CD4-positive, alpha-beta T cell treated with Interleukin-2 at 100 ng/mL for 4 hours (primary cell): ENCODE results near the gene AQP6.

Experiments used
- DNase-seq: peaks from one replicate; pipeline ENCODE4 v3.0.0-alpha.2; 2020; ENCODE audit warnings: low spot score

AQP6 gene, protein sequence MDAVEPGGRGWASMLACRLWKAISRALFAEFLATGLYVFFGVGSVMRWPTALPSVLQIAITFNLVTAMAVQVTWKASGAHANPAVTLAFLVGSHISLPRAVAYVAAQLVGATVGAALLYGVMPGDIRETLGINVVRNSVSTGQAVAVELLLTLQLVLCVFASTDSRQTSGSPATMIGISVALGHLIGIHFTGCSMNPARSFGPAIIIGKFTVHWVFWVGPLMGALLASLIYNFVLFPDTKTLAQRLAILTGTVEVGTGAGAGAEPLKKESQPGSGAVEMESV

DNA sequence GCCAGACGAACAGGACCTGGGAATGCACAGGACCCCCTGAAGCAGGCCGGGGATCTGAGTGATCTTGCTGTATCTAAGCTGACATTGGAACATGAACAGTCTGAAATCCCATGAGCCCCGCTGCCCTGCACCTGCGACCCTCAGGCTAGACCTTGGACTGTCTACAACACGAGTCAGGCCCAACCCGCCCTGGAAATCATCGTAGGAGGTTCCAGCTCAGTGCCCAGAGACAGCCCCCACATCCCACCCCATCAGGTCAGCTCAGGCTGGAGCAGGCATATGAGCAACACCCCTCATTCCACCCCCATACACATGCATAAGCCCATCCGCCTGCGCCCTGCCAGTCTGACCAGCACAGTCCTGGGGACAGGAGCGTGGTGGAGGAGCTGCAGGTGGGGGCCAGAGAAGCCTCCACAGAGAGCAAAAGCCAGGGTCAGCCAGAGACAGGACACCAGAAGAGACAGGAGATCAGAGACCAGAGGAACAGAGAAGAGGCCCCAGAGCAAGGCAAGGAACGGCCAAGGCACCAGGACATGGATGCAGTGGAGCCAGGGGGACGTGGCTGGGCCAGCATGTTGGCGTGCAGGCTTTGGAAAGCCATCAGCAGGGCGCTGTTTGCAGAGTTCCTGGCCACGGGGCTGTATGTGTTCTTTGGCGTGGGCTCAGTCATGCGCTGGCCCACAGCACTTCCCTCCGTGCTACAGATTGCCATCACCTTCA is at the start of gene AQP6:
Gene AQP6, plus strand, starts transcription at position 307 of the 720 bp plus-strand sequence. Its CDS starts 227 bp downstream, at position 534.
- no peak for DNase-seq

DNA sequence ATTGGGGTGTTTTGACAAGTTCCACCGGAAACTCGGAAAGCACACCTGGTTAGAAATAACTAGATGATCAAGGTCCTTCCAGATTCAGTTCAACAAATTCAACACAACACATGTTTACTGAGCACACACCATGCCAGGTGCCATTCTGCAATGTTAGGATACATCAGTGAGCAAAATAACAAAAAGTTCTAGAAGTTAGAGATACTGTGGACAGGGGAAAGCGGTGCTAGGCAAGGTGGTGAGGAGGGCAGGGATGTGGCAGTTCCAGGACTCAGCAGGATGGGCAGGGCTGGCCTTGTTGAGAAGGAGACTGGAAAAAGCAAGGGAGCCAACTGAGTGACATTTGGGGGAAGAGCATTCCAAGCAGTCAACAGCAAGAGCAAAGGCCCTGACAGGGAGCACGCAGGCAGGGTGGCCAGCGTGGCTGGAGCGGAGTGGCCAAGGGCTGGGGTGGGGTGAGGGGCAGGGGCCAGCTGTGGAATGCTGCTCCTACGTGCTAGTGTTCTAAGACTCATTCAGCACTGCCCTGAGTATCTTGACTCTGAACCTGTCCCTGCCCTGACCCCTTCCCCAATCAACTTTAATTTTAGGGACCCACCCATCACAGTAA is 49.6 kb upstream of the AQP6 start:
- DNase-seq = no peak

DNA sequence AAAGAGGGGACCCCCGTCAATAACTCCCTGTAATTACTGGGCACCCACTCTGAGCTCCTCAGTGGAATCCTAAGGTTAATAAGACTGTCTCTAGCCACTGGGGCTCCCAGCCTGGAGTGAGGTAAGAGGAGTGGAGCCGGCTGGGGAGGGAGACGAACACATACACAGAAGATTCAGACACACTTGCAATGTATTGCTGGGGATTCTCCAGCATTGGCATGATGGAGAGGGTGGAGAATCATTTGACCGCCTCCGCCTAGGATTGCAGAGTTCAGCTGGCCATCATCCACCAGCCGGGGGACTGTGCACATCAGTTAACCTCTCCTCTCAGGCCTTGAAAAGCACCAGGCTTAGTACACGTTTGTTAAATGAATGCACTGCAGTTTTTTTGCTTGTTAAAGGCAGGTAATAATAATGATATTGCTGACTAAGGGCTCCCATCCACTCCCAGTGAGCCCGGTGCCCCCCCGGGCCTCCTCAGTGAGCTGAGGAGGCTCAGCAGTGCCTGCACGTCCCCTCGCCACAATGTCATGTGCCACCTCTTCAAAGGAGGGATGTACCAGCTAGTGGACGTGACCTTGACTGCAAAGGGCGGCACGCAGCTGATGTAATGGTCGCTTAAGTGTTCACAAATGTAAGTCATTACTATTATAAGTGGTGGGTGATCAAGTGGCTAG is 48.7 kb upstream of the AQP6 start:
- no peak for DNase-seq

DNA sequence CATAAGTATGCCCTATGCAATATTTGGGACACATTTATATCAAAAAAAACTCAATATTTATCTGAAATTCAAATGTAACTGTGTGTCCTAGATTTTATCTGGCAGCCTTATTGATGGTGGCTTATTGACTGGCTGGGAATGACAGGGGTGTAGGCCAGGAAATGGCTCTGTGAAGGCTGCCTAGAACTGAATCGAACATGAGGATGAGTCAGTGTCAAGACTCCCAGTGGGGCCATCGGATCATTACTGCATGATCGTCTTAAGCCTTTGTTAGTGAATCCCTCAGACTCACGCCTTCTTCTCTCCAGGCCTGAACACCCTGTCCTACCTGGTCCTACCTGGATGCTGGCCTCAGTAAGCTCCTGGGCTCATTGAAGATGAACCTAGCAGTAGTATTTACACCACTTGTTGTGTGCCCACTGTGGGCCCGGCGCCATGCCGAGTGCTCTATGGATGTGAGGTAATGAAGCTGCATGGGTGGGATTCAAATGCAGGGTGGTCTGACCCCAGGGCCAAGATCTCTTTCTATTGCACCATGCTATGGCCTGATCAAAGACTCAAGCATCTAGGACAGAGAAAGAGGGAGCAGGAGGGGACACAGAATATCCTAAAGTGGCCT is 48.0 kb upstream of the AQP6 start:
- DNase-seq = no peak

DNA sequence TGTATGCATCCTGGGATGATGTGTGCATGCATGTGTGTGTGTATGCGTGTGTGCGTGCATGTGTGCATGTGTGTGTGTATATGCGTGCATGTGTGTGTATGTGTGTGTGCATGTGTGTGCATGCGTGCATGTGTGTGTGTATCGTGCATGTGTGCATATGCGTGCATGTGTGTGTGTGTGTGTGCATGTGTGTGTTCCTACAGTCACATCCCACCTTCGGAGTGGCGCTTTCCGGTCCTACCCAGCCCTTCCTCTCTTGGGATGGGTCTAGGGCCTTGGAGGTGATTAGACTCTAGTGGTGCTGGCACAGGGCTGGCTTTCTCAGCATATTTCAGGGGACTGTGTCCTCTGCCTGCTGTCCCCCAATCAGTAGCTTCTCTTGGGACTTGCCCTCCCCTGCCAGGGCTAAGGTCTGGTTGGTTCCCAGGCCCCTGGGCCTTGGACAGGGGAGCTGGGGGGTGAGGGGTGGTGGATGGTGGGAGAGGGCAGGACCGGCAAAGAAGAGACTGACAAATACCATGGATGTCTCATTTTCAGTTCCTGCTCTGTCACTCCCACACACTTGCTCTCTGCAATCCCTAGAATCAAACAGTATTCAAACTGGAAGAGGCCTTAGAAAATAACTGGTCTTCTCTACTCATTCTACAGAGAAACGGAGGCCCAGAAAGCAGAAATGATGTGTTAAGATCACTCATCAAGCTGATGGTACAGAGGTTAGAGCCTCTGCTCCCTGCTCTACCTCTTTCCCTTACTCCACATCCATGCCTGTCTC is 47.1 kb upstream of the AQP6 start:
- DNase-seq = no peak

DNA sequence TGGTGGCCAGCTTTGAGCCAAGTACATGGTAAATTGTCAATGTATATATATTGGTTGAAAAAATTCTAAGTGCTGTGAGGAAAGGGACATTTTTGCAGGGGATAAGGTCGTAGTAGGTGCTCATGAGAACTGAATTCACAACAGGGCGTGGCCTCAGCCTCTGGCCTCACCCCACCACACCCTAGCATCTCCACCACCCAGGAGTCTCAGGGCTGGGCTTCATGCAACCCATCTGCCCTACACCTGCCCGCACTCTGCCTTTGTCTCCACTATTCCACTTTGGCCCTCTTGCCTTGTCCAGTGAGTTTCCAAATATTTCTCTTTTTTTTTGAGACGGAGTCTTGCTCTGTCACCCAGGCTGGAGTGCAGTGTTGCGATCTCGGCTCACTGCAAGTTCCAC is 44.3 kb upstream of the AQP6 start:
- DNase-seq = no peak

DNA sequence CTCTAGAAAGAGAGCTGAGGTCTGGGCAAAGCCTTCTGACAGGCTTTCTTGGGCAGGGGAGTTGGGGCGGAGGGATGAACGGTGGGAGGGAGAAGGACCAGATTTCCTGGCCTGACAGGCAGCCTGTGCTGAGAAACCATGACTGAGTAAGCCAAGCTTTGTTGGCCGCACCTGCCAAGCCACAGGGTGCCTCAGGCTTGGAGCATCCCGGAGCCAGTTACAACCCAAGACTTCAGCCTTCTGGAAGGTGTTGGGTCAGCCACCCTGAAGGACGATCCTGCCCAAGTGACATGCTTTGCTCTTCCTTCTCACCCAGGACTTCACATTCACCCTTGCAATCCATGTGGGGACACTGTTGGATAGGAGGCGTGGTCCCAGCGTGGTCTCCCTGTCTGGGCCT is 43.2 kb upstream of the AQP6 start:
- no peak for DNase-seq

DNA sequence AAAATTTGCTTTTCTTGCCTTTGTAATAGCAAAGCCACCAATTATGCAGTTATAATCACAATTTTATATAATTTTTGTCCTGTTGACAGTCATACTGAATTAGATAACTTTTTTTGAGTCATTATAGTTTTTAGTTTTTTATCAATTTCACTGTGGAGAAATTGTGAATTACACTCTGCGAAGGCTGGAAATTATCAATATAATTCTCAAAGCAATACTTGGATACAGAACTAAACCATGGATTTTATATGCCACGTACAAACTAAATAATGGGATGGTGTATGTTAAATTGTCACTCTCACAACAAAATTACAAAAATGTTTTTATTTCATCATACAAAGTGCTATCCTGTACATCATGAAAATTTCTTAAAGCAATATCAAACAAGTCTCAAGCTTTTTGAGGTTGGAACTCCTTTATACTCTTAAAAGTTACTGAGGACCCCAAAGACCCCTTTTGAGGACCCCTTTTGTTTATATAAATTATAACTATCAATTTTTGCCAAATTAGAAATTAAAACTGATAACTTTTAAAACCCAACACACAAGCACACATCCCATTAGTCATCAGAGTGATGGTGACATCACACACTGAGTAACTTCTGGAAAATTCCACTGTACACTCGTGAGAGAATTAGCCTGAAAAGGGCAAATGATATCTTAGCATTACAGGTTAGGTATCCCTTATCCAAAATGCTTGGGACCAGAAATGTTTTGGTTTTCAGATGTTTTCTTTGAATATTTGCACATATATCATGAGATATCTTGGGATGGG is 42.0 kb upstream of the AQP6 start:
- no peak for DNase-seq

DNA sequence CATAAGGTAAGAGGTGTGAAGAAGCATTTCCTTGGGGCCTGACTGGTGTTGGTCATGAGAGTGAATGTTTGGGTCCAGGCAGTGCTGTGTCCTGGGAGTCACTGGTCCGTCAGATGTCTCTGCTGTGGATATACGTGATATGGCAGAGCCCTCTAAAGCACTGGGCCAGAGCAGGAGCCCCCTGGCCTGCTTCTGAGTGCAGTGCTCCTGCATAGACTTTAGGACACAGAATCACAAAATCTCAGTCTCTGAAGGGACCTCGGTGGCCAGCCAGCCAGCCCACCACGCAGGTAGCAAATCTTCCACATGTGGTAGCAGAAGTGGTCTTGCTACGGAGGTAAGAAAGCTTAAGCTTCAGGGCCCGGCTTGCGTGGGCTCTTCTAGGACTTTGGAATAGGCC is 40.7 kb upstream of the AQP6 start:
- DNase-seq = no peak

DNA sequence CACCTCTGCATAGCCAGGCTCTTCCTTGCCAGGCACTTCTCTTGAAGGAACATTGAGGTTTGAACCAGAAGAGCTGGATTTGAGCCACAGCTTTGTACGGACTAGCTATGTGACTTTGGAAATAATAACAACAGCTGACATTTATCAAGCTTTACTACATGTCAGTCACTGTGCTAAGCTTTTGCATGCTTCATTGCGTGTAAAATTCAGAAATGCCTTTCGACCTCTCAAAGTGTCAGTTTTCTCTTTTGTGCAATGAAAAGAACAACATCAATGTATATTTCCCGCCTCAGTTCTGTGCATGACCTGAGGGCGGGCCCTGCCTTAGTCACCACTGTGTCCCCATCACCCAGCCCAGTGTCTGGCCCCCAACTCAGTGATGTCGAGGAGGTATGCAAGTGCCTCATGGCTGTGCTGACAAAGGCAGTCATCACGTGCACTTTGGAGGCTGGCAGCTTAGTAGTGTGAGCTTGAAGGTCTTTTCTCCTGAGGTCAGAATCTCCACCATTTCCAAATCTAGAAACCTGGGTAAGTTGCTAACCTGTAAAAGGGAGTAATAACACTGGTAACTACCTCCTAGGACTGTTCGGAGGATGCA is 40.1 kb upstream of the AQP6 start:
- DNase-seq = no peak

DNA sequence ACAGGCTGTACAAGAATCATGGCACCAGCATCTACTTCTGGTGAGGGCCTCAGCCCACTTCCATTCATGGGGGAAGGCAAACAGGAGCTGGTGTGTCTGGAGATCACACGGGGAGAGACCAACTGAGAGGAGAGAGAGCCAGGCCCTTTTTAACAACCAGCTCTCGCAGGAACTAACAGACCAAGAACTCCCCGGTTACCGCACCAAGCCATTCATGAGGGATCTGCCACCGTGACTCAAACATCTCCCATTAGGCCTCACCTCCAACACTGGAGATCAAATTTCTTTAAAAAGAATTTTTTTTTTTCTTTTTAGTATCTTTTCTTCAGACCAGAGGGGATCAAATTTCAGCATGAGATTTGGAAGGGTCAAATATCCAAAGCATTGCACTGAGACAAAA is 39.0 kb upstream of the AQP6 start:
- DNase-seq = no peak

DNA sequence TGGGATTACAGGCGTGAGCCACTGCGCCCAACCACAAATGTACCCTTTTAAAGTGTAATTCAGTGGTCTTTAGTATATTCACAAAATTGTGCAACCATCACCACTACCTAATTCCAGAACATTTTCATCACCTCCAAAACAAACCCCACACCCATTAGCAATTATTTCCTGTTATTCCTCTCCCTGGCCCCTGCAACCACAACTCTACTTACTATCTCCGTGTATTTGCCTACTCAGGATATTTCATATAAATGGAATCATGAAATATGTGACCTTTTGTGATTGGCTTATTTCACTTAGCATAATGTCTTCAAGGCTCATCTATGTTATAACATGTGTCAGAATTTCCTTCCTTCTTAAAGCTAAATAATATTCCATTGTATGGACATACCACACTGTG is 38.2 kb upstream of the AQP6 start:
- no peak for DNase-seq

DNA sequence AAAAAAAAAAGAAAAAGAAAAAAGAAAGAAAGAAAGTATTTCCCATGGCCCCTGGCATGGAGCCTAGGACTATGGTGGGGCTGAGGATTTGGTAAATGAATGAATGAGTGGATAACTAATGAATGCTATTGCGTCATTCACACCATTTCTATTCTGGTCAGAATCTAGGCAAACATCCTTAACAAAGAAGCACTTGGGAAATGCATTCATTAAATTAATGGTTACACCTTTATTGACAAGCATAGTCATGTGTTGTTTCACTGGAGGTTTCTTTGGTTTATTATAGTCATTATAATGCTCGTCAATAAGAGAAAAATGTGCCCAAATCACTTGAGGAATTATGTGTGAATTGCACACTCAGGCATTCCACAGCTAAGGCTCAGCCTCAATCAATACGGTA is 35.8 kb upstream of the AQP6 start:
- DNase-seq = no peak

DNA sequence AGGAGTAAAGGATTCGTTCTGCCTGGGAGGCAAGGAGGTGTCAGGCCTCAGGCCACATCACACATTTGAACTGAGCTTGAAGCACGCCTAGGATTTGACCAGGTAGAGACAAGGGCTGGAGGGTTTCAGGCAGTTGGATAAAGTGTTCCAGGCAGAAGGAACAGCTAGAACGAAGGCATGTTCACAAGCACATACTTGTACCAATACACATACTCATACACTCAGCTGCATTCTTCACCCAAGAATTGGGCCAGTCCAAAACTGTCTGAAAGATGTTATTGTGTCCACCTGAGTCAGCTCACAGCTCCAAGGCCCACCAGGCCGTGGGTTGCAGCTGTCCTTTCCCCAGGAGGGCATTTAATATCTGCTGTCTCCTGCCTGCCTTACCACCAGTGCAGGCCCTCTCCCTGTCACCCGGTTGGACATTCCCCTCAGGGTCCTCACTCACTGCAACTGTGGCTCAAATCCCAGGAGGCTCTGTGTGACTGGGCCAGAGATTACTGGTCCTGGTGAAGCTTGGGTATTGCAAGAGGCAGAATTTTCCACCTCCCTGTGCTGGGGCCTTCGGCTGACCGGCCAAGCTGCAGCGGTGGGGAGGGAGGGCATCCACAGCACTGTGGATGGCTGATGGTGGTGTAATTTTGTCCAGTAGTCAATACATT is 35.0 kb upstream of the AQP6 start:
- DNase-seq = no peak

DNA sequence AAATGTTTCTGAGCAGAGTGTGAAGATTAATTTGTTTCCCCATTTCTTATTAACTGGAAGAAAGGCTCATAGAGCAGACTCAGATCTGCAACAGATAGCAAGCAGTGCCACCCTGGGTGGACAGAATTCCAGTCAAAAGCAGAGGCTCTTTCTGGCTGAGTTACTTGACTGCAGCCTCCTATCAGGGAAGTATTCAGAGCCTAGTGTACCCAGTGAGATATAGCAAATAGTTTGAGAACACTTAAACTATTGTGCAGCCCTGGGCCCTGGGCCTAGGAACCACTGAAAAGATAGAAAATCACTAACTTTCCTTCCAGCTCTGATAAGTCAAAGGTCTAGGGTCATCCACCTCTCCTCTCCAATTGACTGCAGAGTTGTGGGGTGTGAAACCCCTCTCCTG is 33.4 kb upstream of the AQP6 start:
- no peak for DNase-seq

DNA sequence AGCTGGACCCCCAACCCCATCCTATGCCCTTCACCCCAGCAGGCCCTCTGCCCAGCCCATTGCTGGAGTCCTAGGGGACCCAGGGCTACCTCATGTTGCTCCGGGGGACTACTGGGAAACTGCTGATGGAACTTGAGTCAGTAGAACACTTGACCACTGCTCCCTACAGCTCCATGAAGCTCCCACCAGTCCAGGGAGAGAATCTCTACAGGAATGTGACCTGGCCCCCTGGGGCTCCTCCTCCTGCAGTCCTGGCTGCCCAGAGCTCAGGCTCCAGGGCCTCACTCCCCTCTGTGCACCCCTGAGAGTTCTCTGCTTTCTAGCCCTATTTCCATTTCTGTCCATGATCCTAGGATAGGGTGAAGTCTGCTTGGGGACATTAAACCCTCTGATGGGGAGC is 33.0 kb upstream of the AQP6 start:
- DNase-seq = no peak

DNA sequence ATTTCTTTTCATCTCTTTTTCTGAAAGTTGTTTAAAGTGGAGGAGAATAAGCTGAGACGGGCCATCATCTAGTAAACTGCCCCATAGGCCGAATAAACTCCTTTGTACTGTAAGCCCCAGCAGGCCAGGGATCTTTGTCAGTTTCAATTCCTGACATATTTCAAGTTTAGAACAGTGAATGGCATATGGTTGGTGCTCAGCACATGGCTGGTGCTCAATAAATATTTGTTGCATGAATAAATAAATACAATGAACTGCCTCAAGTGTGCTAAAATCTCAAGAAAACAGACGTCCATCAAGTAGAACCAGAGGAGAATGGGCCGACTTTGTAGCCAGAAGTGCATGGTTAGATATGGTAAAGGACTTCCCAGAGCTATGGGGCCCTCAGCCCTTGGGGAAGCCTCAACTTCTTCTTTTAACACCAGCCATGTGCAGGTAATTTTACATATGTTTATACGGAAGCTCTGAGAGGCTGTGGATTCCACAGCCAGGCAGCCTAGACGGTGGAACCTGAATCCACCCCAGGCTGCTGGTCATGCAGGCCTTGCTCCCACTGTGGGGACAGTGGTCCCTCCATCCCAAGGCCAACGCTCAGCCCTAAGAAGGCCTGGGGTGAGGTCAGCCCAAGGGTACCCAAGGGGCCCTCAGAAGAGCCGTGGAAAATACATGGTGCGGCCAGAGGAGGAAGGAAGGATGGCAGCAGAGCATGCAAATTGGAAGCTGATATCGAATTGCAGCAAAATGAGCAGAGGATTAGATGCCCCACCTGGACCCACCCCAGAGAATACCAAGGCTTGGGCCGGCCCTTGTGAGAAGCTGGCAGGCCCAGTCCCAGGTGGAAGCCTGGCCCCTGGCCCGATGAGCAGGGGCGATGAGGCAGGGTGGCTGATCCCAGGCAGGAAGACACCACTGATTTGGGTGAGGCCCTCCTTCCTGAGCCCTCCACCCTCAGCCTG is 30.9 kb upstream of the AQP6 start:
- no peak for DNase-seq

DNA sequence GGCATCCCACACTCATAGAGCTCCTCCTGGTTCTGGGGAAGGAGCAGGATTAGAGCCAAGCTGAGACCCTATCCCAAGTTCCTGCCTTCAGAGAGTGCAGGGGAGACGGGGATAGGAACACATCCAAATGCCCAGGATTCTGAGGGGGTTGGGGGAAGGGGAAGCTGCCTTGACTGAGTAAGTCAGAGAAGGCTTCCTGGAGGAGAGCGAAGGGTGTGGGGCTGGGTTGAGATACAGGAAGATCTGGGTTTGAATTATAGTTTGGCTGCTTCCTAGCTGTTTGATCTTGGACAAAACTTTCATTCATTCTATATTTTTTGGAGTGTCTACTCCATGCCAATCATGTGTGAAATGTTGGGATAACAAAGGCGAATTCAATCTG is 30.2 kb upstream of the AQP6 start:
- DNase-seq = no peak
